ENCODE data around the gene ARL17B. TPM values are rescaled to one million over a fixed set of nuclear protein-coding genes. Genes with fewer than 3 reads are reported as not detected.
"Not testable (repeated sequence)": the region's sequence is repeated elsewhere in the genome, so short reads cannot be mapped to it uniquely, and the experiment has no call there.

ARL17B gene
- total RNA-seq, 1 experiment from 2014 or later = 35.0 TPM

DNA sequence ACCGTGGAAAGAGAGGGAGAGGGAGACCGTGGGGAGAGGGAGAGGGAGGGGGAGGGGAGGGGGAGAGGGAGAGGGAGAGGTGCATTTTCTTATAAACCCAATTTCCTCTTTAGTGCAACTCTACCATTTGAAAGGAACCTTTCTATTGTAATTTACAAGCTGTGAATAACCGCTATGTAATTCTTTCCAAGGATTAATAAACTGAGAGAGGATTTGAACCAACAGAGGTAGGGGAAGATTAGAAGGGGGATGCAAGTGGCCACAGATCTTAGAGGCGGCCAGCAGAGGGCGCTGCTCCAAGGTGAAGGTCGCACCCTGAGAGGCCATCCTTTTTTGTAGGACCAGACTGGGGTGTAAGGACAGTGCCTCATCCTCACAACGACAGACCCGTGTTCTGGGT lies 107.8 kb downstream of the ARL17B start:
- H3K4me3 ChIP-seq; intact Hi-C loops (cut with micrococcal nuclease; ENCODE audit: unreplicated experiment): not testable (repeated sequence)

DNA sequence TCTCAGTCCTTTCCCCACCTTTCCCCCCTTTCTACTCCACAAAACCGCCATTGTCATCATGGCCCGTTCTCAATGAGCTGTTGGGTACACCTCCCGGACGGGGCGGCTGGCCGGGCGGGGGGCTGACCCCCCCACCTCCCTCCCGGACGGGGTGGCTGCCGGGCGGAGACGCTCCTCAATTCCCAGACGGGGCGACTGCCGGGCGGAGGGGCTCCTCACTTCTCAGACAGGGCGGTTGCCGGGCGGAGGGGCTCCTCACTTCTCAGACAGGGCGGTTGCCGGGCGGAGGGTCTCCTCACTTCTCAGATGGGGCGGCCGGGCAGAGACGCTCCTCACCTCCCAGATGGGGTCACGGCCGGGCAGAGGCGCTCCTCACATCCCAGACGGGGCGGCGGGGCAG lies 108.8 kb downstream of the ARL17B start:
- H3K4me3 ChIP-seq; H2AFZ ChIP-seq; H3F3A ChIP-seq (ENCODE audit: insufficient read depth, low read depth); H3K27ac ChIP-seq; DNase-seq; H3K79me2 ChIP-seq (ENCODE audit: low read depth); H3K27me3 ChIP-seq (ENCODE audit: insufficient read depth, low read depth); POLR2A ChIA-PET (ENCODE audit: unreplicated experiment); CTCF ChIA-PET; H3K4me1 ChIP-seq (replicated peaks; ENCODE audit: insufficient read depth); intact Hi-C loops (cut with micrococcal nuclease; ENCODE audit: unreplicated experiment); BruUV-seq (replicated peaks); H3K9me3 ChIP-seq (ENCODE audit: insufficient read depth, low read depth); H3K36me3 ChIP-seq (ENCODE audit: low read depth); H3K9me2 ChIP-seq (ENCODE audit: insufficient read depth); H3K4me2 ChIP-seq; H4K20me1 ChIP-seq (ENCODE audit: insufficient read depth): not testable (repeated sequence)

More for the DNA sequence above, 107.8 kb downstream of the ARL17B start:
- CTCF ChIA-PET; H3K79me2 ChIP-seq (ENCODE audit: low read depth); H4K20me1 ChIP-seq (ENCODE audit: insufficient read depth); BruUV-seq (replicated peaks); H3K4me2 ChIP-seq; H3F3A ChIP-seq (ENCODE audit: insufficient read depth, low read depth); H3K27me3 ChIP-seq (ENCODE audit: insufficient read depth, low read depth); H3K36me3 ChIP-seq (ENCODE audit: low read depth); H2AFZ ChIP-seq; POLR2A ChIA-PET (ENCODE audit: unreplicated experiment); H3K4me1 ChIP-seq (replicated peaks; ENCODE audit: insufficient read depth); H3K9me3 ChIP-seq (ENCODE audit: insufficient read depth, low read depth); H3K9me2 ChIP-seq (ENCODE audit: insufficient read depth); H3K27ac ChIP-seq: not testable (repeated sequence)
- TF ChIP-seq, protein P1, sequence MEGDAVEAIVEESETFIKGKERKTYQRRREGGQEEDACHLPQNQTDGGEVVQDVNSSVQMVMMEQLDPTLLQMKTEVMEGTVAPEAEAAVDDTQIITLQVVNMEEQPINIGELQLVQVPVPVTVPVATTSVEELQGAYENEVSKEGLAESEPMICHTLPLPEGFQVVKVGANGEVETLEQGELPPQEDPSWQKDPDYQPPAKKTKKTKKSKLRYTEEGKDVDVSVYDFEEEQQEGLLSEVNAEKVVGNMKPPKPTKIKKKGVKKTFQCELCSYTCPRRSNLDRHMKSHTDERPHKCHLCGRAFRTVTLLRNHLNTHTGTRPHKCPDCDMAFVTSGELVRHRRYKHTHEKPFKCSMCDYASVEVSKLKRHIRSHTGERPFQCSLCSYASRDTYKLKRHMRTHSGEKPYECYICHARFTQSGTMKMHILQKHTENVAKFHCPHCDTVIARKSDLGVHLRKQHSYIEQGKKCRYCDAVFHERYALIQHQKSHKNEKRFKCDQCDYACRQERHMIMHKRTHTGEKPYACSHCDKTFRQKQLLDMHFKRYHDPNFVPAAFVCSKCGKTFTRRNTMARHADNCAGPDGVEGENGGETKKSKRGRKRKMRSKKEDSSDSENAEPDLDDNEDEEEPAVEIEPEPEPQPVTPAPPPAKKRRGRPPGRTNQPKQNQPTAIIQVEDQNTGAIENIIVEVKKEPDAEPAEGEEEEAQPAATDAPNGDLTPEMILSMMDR (conservative IDR thresholded peaks at IDR 0.05) = peak; percentile 80
- DNase-seq = peak; percentile 44 to 45

GRCh38 chr17:46249153-46249552 lies 112.4 kb downstream of the ARL17B start:
- DNase-seq; H3K4me1 ChIP-seq (replicated peaks; ENCODE audit: insufficient read depth); H3K9me3 ChIP-seq (ENCODE audit: insufficient read depth, low read depth); CTCF ChIA-PET; H3K27ac ChIP-seq; H3K36me3 ChIP-seq (ENCODE audit: low read depth); H3F3A ChIP-seq (ENCODE audit: insufficient read depth, low read depth); H3K4me2 ChIP-seq; H2AFZ ChIP-seq; H3K27me3 ChIP-seq (ENCODE audit: insufficient read depth, low read depth); POLR2A ChIA-PET (ENCODE audit: unreplicated experiment); H4K20me1 ChIP-seq (ENCODE audit: insufficient read depth); H3K9me2 ChIP-seq (ENCODE audit: insufficient read depth); H3K79me2 ChIP-seq (ENCODE audit: low read depth); BruUV-seq (replicated peaks); H3K4me3 ChIP-seq; intact Hi-C loops (cut with micrococcal nuclease; ENCODE audit: unreplicated experiment): not testable (repeated sequence)

DNA sequence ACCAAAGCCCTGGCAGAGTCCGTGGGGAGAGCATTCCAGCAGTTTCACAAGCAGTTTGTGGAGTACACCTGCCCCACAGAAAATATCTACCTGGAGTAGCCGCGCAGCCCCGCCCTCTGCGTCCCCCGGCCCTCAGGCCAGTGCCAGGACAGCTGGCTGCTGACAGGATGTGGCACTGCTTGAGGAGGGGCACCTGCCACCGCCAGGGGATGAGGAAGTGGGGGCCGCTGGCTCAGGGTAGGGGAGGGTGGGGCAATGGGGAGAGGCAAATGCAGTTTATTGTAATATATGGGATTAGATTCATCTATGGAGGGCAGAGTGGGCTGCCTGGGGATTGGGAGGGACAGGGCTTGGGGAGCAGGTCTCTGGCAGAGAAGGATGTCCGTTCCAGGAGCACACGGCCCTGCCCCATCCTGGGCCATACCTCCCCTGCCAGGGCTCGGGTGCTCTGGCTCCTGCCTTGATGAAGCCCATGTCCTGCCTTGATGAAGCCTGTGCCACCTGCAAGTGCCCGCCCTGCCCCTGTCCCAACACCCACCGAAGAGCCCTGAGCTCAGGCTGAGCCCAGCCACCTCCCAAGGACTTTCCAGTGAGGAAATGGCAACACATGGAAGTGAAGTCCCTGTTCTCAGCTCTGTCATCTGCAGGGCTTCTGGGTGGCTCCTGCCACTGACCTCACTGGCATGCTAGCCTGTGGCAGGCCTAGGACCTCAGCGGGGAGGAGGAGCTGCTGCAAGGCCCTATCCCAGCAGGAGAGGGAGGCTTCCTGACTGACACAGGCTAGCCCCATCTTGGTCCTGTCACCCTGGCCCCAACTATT lies 116.4 kb downstream of the ARL17B start:
- CTCF ChIA-PET; H3K4me2 ChIP-seq; H2AFZ ChIP-seq; H4K20me1 ChIP-seq (ENCODE audit: insufficient read depth); H3K27ac ChIP-seq; H3K9me3 ChIP-seq (ENCODE audit: insufficient read depth, low read depth); H3K79me2 ChIP-seq (ENCODE audit: low read depth); H3K9me2 ChIP-seq (ENCODE audit: insufficient read depth); intact Hi-C loops (cut with micrococcal nuclease; ENCODE audit: unreplicated experiment); POLR2A ChIA-PET (ENCODE audit: unreplicated experiment); DNase-seq; H3F3A ChIP-seq (ENCODE audit: insufficient read depth, low read depth); H3K4me3 ChIP-seq; BruUV-seq (replicated peaks); H3K27me3 ChIP-seq (ENCODE audit: insufficient read depth, low read depth); H3K36me3 ChIP-seq (ENCODE audit: low read depth); H3K4me1 ChIP-seq (replicated peaks; ENCODE audit: insufficient read depth): not testable (repeated sequence)

DNA sequence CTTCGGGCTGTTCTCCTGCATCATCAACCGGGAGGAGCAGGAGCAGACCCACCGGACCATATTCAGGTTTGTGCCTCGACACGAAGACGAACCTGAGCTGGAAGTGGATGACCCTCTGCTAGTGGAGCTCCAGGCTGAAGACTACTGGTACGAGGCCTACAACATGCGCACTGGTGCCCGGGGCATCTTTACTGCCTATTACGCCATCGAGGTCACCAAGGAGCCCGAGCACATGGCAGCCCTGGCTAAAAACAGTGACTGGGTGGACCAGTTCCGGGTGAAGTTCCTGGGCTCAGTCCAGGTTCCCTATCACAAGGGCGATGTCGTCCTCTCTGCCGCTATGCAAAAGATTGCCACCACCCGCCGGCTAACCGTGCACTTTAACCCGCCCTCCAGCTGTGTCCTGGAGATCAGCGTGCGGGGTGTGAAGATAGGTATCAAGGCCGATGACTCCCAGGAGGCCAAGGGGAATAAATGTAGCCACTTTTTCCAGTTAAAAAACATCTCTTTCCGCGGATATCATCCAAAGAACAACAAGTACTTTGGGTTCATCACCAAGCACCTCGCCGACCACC lies 117.1 kb downstream of the ARL17B start:
- H3K4me1 ChIP-seq (replicated peaks; ENCODE audit: insufficient read depth); BruUV-seq (replicated peaks); H3K4me2 ChIP-seq; H3K79me2 ChIP-seq (ENCODE audit: low read depth); H3F3A ChIP-seq (ENCODE audit: insufficient read depth, low read depth); DNase-seq; intact Hi-C loops (cut with micrococcal nuclease; ENCODE audit: unreplicated experiment); H3K36me3 ChIP-seq (ENCODE audit: low read depth); H3K27ac ChIP-seq; POLR2A ChIA-PET (ENCODE audit: unreplicated experiment); H4K20me1 ChIP-seq (ENCODE audit: insufficient read depth); H3K9me2 ChIP-seq (ENCODE audit: insufficient read depth); CTCF ChIA-PET; H2AFZ ChIP-seq; H3K9me3 ChIP-seq (ENCODE audit: insufficient read depth, low read depth); H3K4me3 ChIP-seq; H3K27me3 ChIP-seq (ENCODE audit: insufficient read depth, low read depth): not testable (repeated sequence)

- DNase-seq; intact Hi-C loops (cut with micrococcal nuclease; ENCODE audit: unreplicated experiment); H3K27ac ChIP-seq; POLR2A ChIA-PET (ENCODE audit: unreplicated experiment); H3K36me3 ChIP-seq (ENCODE audit: low read depth); H3F3A ChIP-seq (ENCODE audit: insufficient read depth, low read depth); H4K20me1 ChIP-seq (ENCODE audit: insufficient read depth); BruUV-seq (replicated peaks); H3K4me1 ChIP-seq (replicated peaks; ENCODE audit: insufficient read depth); H3K4me3 ChIP-seq; H3K79me2 ChIP-seq (ENCODE audit: low read depth); H3K9me3 ChIP-seq (ENCODE audit: insufficient read depth, low read depth); H2AFZ ChIP-seq; CTCF ChIA-PET; H3K9me2 ChIP-seq (ENCODE audit: insufficient read depth); H3K4me2 ChIP-seq; H3K27me3 ChIP-seq (ENCODE audit: insufficient read depth, low read depth): not testable (repeated sequence)
Measured at GRCh38 chr17:46243928-46244327, 117.6 kb downstream of the ARL17B start.

- H3K9me2 ChIP-seq (ENCODE audit: insufficient read depth); POLR2A ChIA-PET (ENCODE audit: unreplicated experiment): not testable (repeated sequence)
Measured at GRCh38 chr17:46243505-46243904, 118.1 kb downstream of the ARL17B start.

More at GRCh38 chr17:46243505-46243904, 118.1 kb downstream of the ARL17B start:
- H3K9me3 ChIP-seq (ENCODE audit: insufficient read depth, low read depth); H4K20me1 ChIP-seq (ENCODE audit: insufficient read depth); H3K4me2 ChIP-seq; BruUV-seq (replicated peaks); H3K27me3 ChIP-seq (ENCODE audit: insufficient read depth, low read depth); H3K4me3 ChIP-seq; CTCF ChIA-PET; H2AFZ ChIP-seq; H3K4me1 ChIP-seq (replicated peaks; ENCODE audit: insufficient read depth); DNase-seq; H3F3A ChIP-seq (ENCODE audit: insufficient read depth, low read depth); H3K36me3 ChIP-seq (ENCODE audit: low read depth); H3K27ac ChIP-seq; H3K79me2 ChIP-seq (ENCODE audit: low read depth); intact Hi-C loops (cut with micrococcal nuclease; ENCODE audit: unreplicated experiment): not testable (repeated sequence)

Measured in PC-9 (cell line).